Subcutaneous adipose tissue (tissue), 4 donors: ENCODE data around the gene GFRA3. TPM values are rescaled to one million over a fixed set of nuclear protein-coding genes. Genes with fewer than 3 reads are reported as not detected.

Experiments
- total RNA-seq, 4 donors: library from RNA; depleted of rRNA; stranded (reverse); fragments of >200 nt; gene quantifications; one replicate each; pipeline ENCODE4 v1.1.0, GENCODE V29; 2016
- TF ChIP-seq, protein P1 (sequence below): fragments of 450-650 bp; IDR thresholded peaks from one replicate; pipeline ENCODE4 v1.5.1; 2016; ENCODE audit warnings: low read depth, mild to moderate bottlenecking, control low read depth, antibody characterized with exemption, moderate library complexity

The GFRA3 gene
- total RNA-seq, 4 donors from 2014 or later: 0.22 TPM; not detected in 3

GRCh38 chr5:138233280-138233679 is 41.1 kb downstream of the GFRA3 start:
- TF ChIP-seq, protein P1, sequence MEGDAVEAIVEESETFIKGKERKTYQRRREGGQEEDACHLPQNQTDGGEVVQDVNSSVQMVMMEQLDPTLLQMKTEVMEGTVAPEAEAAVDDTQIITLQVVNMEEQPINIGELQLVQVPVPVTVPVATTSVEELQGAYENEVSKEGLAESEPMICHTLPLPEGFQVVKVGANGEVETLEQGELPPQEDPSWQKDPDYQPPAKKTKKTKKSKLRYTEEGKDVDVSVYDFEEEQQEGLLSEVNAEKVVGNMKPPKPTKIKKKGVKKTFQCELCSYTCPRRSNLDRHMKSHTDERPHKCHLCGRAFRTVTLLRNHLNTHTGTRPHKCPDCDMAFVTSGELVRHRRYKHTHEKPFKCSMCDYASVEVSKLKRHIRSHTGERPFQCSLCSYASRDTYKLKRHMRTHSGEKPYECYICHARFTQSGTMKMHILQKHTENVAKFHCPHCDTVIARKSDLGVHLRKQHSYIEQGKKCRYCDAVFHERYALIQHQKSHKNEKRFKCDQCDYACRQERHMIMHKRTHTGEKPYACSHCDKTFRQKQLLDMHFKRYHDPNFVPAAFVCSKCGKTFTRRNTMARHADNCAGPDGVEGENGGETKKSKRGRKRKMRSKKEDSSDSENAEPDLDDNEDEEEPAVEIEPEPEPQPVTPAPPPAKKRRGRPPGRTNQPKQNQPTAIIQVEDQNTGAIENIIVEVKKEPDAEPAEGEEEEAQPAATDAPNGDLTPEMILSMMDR: no peak

DNA sequence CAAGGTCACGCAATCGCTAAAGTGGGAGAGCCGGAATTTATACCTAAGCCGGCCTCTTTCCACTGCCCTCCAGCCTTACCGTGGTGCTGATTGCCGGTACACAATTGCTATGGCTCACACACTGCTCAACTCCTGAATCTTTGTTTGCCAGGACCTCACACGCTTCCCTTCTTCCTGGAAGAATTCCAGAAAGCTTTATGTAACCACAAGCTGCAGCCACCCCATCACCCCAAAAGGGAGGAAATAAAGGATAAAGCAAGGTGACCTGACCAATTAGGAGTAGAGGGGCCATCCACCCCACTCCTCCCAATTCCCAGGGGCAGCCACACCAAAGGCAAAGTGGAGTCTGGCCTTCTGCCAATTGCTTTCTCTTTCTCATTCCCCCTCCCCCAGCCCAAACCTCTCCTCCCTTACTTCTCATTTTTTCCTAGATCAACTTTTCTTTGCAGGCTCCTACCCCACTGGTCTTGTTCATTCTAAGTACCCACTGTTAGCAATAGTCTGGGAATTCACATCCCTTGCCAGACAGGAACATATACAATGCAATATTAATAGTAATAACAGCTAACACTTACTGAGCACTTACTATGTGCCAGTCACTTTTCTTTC is 43.3 kb downstream of the GFRA3 start:
- TF ChIP-seq, protein P1: no peak

GRCh38 chr5:138230261-138230660 is 44.2 kb downstream of the GFRA3 start:
- TF ChIP-seq, protein P1: no peak

DNA sequence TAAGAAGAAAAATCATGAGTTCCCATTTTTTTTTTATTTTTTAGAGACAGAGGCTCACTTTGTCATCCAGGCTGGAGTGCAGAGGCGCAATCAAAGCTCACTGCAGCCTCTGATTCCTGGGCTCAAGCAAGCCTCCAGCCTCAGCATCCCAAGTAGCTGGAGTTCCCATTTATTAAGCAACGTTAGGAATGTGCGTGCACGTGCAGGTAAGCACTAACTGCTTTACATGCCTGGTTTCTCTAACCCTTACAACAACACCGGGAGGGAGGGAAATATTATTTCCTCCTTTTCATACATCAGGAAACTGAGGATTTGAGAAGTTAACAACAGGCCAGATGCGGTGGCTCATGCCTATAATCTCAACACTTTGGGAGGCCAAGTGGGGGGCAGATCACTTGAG is 45.0 kb downstream of the GFRA3 start:
- TF ChIP-seq, protein P1: no peak

DNA sequence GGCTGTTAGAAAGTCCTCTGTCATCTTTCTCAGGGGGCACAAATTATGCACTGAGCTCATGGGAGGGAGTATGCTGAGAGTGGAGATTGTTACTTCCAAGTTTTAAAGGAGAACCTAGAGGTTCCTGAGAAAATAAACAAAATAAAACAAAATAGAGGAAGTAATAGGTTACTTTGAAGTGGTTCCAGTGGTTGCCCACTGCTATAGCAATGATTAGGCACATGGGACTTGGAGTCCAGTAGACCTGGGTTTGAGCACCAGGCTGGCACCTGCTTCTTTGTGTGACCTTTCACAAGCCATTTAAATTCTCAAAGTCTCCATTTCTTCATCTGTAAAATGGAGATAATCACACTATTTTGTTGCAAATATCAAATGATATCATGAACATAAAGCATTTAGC is 47.5 kb downstream of the GFRA3 start:
- TF ChIP-seq, protein P1: no peak

- TF ChIP-seq, protein P1: no peak
These were observed 49.7 kb downstream of the GFRA3 start for GRCh38 chr5:138224712-138225111.

DNA sequence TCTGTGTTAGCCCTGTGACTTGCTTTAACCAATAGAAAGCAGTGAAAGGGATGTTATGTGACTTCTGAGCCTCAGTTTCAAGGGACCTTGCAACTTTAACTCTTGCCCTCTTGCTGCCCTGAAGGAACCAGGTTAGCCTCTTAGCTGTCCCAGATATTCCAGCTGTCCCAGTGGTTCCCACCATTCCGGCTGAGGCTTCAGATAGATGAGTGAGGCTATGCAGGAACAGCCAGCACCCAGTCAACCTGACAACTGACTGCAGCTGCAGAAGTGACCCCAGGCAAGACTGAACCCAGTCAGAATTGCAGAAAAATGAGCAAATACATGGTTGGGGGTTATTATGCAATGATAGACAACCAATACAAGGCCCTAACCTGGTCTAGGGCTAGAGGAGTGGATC is 50.9 kb downstream of the GFRA3 start:
- TF ChIP-seq, protein P1: no peak
